Thyroid gland (tissue), 4 donors: ENCODE results near the gene PNKD.

ENCODE experiments used
- POLR2A ChIP-seq, 2 donors: fragments of 450-650 bp; IDR thresholded peaks; one replicate each; pipeline ENCODE4 v1.6.1; 2017; ENCODE audit warnings: antibody characterized with exemption in 2 of 2, mild to moderate bottlenecking in 2 of 2, moderate library complexity in 1 of 2
- TF ChIP-seq, protein P1 (sequence below), 6 experiments: fragments of 200-600 bp in 3 of 6; fragments of 450-650 bp in 3 of 6; sonication (generic) in 3 of 6; IDR thresholded peaks; one replicate each; pipeline ENCODE4 v1.5.1; 2016 to 2019; ENCODE audit warnings: antibody characterized with exemption in 6 of 6, mild to moderate bottlenecking in 2 of 6, inconsistent platforms in 1 of 6, moderate library complexity in 1 of 6

GRCh38 chr2:218292048-218293014, 22.0 kb downstream of the PNKD start, which contains the start of gene TMBIM1:
- TF ChIP-seq, protein P1, sequence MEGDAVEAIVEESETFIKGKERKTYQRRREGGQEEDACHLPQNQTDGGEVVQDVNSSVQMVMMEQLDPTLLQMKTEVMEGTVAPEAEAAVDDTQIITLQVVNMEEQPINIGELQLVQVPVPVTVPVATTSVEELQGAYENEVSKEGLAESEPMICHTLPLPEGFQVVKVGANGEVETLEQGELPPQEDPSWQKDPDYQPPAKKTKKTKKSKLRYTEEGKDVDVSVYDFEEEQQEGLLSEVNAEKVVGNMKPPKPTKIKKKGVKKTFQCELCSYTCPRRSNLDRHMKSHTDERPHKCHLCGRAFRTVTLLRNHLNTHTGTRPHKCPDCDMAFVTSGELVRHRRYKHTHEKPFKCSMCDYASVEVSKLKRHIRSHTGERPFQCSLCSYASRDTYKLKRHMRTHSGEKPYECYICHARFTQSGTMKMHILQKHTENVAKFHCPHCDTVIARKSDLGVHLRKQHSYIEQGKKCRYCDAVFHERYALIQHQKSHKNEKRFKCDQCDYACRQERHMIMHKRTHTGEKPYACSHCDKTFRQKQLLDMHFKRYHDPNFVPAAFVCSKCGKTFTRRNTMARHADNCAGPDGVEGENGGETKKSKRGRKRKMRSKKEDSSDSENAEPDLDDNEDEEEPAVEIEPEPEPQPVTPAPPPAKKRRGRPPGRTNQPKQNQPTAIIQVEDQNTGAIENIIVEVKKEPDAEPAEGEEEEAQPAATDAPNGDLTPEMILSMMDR (IDR thresholded peaks at IDR 0.05), result peak in 5 of 6 experiments; percentile 37 to 98 (median 93)
- peak; percentile 86 to 96 for TF ChIP-seq POLR2A (IDR thresholded peaks at IDR 0.05)
